ENCODE data around the gene NOL7. TPM values are rescaled to one million over a fixed set of nuclear protein-coding genes. Genes with fewer than 3 reads are reported as not detected.

NOL7 gene
- total and polyA plus RNA-seq, 10 donors, result 44.6 to 73.6 (median 54.0) TPM

DNA sequence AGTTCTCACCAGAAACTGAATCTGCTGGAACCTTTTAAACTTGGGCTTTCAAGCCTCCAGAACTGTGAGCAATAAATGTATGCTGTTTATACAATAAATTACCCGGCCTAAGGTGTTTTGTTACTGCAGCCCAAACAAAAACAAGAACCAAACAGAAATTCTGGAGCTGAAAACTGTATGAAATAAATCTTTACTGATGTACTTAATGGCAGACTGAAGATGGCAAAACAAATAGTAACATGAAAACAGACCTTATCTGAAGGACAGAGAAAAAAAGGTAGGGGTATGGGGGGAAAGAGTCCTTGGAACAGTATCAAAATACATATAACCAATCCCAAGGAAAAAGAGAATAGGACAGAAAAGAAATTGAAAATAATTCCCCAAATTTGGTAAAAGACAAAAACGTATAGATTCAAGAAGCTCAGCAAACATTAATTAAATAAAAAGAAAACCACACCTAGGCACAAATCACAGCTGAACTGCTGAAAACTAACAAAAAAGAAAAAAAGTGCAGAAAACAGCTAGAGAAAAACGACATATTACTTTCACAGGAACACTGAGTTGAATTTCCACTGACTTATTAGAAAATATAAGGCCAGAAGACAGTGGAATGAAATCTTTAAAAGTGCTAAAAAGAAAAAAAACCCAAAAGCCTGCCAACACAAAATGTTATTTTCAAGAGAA, 47.7 kb downstream of the NOL7 start:
- intact Hi-C loops (cut with DNase I; ENCODE audit: low total_unique reads), result no loop called here
- WGBS, 5 donors, result 81 to 95% (median 85%) methylated on average over 3 of the region's 3 CpGs

DNA sequence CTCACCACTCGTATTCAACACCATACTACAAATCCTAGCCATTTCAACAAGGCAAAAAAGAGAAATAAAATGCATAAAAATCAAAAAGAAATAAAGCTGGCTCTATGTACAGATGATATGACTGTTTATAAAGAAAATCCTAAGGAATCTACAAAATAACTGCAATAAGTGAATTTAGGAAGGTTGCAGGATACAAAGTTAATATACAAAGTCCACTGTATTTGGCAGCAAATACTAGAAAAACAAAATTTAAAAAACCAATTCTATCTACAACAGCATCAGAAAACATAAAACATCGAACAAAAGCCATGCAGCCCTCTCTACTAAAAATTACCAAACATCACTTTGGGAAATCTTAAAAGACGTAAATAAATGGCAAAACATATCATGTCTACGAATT, 48.9 kb downstream of the NOL7 start:
- H3K27me3 ChIP-seq (replicated peaks in 1 of 7), result no peaks in the 10 kb centered on the region
- H3K9me3 ChIP-seq, result no peaks in the 10 kb centered on the region
- TF ChIP-seq POLR2A (IDR thresholded peaks at IDR 0.05) (no peak), POLR2AphosphoS5 (IDR thresholded peaks at IDR 0.05) (no peak)
- TF ChIP-seq, protein P1, sequence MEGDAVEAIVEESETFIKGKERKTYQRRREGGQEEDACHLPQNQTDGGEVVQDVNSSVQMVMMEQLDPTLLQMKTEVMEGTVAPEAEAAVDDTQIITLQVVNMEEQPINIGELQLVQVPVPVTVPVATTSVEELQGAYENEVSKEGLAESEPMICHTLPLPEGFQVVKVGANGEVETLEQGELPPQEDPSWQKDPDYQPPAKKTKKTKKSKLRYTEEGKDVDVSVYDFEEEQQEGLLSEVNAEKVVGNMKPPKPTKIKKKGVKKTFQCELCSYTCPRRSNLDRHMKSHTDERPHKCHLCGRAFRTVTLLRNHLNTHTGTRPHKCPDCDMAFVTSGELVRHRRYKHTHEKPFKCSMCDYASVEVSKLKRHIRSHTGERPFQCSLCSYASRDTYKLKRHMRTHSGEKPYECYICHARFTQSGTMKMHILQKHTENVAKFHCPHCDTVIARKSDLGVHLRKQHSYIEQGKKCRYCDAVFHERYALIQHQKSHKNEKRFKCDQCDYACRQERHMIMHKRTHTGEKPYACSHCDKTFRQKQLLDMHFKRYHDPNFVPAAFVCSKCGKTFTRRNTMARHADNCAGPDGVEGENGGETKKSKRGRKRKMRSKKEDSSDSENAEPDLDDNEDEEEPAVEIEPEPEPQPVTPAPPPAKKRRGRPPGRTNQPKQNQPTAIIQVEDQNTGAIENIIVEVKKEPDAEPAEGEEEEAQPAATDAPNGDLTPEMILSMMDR (IDR thresholded peaks at IDR 0.05 in 8 of 11, conservative IDR thresholded peaks at IDR 0.05 in 3 of 11), result no peak
- intact Hi-C loops (cut with DNase I; ENCODE audit: low total_unique reads), result no loop called here
- H3K4me3 ChIP-seq, result no peak overlapping the region
- no peak for DNase-seq
- H3K4me1 ChIP-seq, result peaks cover 5 to 99% (median 64%) of the 10 kb centered on the region in 6 donors
- no peaks in the 10 kb centered on the region for H3K36me3 ChIP-seq
- WGBS, 5 donors, result 92 to 97% (median 95%) methylated on average over 4 of the region's 4 CpGs
- H3K27ac ChIP-seq, result no peak overlapping the region

More for the DNA sequence above, 47.7 kb downstream of the NOL7 start:
- H3K27ac ChIP-seq, result no peak overlapping the region
- H3K9me3 ChIP-seq, result no peaks in the 10 kb centered on the region
- H3K4me3 ChIP-seq, result no peak overlapping the region
- H3K4me1 ChIP-seq, result peaks cover 5 to 98% (median 52%) of the 10 kb centered on the region in 6 donors
- no peak for TF ChIP-seq POLR2AphosphoS5 (IDR thresholded peaks at IDR 0.05)
- TF ChIP-seq, protein P1 (IDR thresholded peaks at IDR 0.05 in 8 of 11, conservative IDR thresholded peaks at IDR 0.05 in 3 of 11), result no peak
- TF ChIP-seq POLR2A (IDR thresholded peaks at IDR 0.05), result no peak
- no peaks in the 10 kb centered on the region for H3K27me3 ChIP-seq (replicated peaks in 1 of 7)
- no peaks in the 10 kb centered on the region for H3K36me3 ChIP-seq
- no peak for DNase-seq

DNA sequence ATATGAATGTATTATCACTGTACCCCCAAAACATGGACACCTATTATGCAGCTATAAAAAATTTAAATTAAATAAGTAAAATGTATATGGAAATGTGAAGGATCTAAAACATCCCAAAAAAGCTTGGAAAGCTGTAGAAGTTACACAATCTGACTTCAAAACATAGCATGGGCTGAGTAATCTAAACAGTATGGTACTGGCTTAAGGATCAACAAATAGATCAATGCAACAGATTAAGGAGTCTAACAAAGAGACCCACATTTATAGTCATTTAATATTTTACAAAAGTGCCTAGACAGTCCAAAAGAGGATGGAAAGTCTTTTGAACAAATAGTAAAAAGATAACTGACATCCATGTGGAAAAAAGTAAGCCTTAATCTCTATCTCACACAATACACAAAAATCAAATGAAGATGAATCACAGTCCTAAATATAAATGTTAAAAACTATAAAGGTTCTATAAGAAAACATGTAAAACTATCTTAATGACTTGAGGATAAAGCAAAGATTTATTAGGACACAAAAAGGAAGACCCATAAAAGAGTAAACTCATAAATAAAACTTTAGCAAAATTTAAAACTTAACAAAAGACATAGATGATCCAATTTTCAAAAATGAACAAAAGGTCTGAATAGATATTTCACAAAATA, 49.7 kb downstream of the NOL7 start:
- Histone ChIP-seq H3K4me1 (peaks cover 5 to 100% (median 66%) of the 10 kb centered on the region in 6 donors), H3K9me3 (peaks cover 0 to 1% (median 0%) of the 10 kb centered on the region in 8 donors), H3K27ac (no peak overlapping the region), H3K27me3 (replicated peaks in 1 of 7) (no peaks in the 10 kb centered on the region), H3K36me3 (no peaks in the 10 kb centered on the region), H3K4me3 (no peak overlapping the region)
- TF ChIP-seq POLR2A (IDR thresholded peaks at IDR 0.05) (no peak), POLR2AphosphoS5 (IDR thresholded peaks at IDR 0.05) (no peak)
- TF ChIP-seq, protein P1 (IDR thresholded peaks at IDR 0.05 in 8 of 11, conservative IDR thresholded peaks at IDR 0.05 in 3 of 11), result no peak
- intact Hi-C loops (cut with DNase I; ENCODE audit: low total_unique reads), result no loop called here
- DNase-seq, result no peak

Data from spleen (tissue), 11 donors.